ENCODE measurements around the gene MEOX2.
A peak's percentile ranks its signal among the peaks of the same experiment; 100 is the strongest.

MEOX2 gene

GRCh38 chr7:15580604-15581351 is 105.7 kb downstream of the MEOX2 start:
- intact Hi-C loops (cut with DNase I): no loop called here

GRCh38 chr7:15577600-15577999 is 108.9 kb downstream of the MEOX2 start:
- DNase-seq: no peak
- intact Hi-C loops (cut with DNase I): no loop called here

More at GRCh38 chr7:15580604-15581351, 105.7 kb downstream of the MEOX2 start:
- no peak for DNase-seq

GRCh38 chr7:15571301-15571878 is 115.1 kb downstream of the MEOX2 start:
- no peak for DNase-seq
- intact Hi-C loops (cut with DNase I): no loop called here

GRCh38 chr7:15567652-15568051 is 118.8 kb downstream of the MEOX2 start:
- intact Hi-C loops (cut with DNase I): no loop called here
- no peak for DNase-seq

GRCh38 chr7:15567036-15567435 is 119.4 kb downstream of the MEOX2 start:
- intact Hi-C loops (cut with DNase I): no loop called here
- DNase-seq: no peak

GRCh38 chr7:15566476-15566875 is 120.0 kb downstream of the MEOX2 start:
- intact Hi-C loops (cut with DNase I): no loop called here
- no peak for DNase-seq

GRCh38 chr7:15561835-15562234 is 124.6 kb downstream of the MEOX2 start, which contains the start of gene AGMO:
TSS of gene AGMO (minus strand) at chr7:15562015.
- intact Hi-C loops (cut with DNase I): no loop called here
- peak; percentile 69 to 90 (median 80) for DNase-seq

Data from head of caudate nucleus (tissue), 42 donors.